EH (cell line): ENCODE data around the gene EHD4.
A peak's percentile ranks its signal among the peaks of the same experiment; 100 is the strongest.

Experiments
- DNase-seq: peaks from one replicate; pipeline ENCODE4 v3.0.0-alpha.2; 2015; ENCODE audit warnings: low read depth

Gene EHD4

GRCh38 chr15:41936649-41937567 lies 35.4 kb downstream of the EHD4 start:
- no peak for DNase-seq

- no peak for DNase-seq
These were observed 36.2 kb downstream of the EHD4 start for GRCh38 chr15:41936155-41936554.

GRCh38 chr15:41935566-41936020 lies 36.8 kb downstream of the EHD4 start:
- DNase-seq: no peak

- DNase-seq: peak; percentile 63
These were observed 37.5 kb downstream of the EHD4 start for GRCh38 chr15:41934843-41935242.

- peak; percentile 62 for DNase-seq
These were observed 38.6 kb downstream of the EHD4 start for GRCh38 chr15:41933771-41934170.

- DNase-seq: no peak
These were observed 39.0 kb downstream of the EHD4 start for GRCh38 chr15:41933326-41933725.

- DNase-seq: no peak
These were observed 39.7 kb downstream of the EHD4 start for GRCh38 chr15:41932511-41933289.

GRCh38 chr15:41932101-41932500 lies 40.3 kb downstream of the EHD4 start:
- DNase-seq: no peak

- no peak for DNase-seq
These were observed 41.5 kb downstream of the EHD4 start for GRCh38 chr15:41930867-41931222.

GRCh38 chr15:41930221-41930866 lies 42.0 kb downstream of the EHD4 start:
- peak; percentile 98 for DNase-seq

- DNase-seq: no peak
These were observed 43.4 kb downstream of the EHD4 start for GRCh38 chr15:41928637-41929620.

GRCh38 chr15:41928100-41928499 lies 44.3 kb downstream of the EHD4 start:
- peak; percentile 46 for DNase-seq

GRCh38 chr15:41927536-41927935 lies 44.8 kb downstream of the EHD4 start:
- no peak for DNase-seq

- DNase-seq: peak; percentile 53
These were observed 45.9 kb downstream of the EHD4 start for GRCh38 chr15:41926185-41927056.

GRCh38 chr15:41925086-41925608 lies 47.2 kb downstream of the EHD4 start:
- no peak for DNase-seq

GRCh38 chr15:41923401-41923997 lies 48.9 kb downstream of the EHD4 start:
- DNase-seq: no peak

- no peak for DNase-seq
These were observed 50.0 kb downstream of the EHD4 start for GRCh38 chr15:41922353-41922752.

GRCh38 chr15:41921639-41922038 lies 50.7 kb downstream of the EHD4 start:
- DNase-seq: no peak

GRCh38 chr15:41921167-41921566 lies 51.2 kb downstream of the EHD4 start:
- peak; percentile 47 for DNase-seq
